K562 (cell line): ENCODE data around the gene GRAMD2A. TPM values are rescaled to one million over a fixed set of nuclear protein-coding genes. Genes with fewer than 3 reads are reported as not detected.

Experiments
- ATAC-seq: fragments of 200-7000 bp; cut with Tn5 transposase; 3 replicates; pipeline ENCODE4 v1.9.1; 2020; ENCODE audit warnings: moderate library complexity
- BruUV-seq: library from RNA; stranded (reverse); fragments of 400-500 nt; replicated peaks from 2 replicates; lab custom pipeline; 2021; lab: Mats Ljungman, UMichigan
- CTCF ChIA-PET: fragments of 300-600 bp; formaldehyde crosslinking; extraction: SDS; loops from one replicate; lab custom pipeline; 2021; ENCODE audit warnings: low intra/inter-chr PET ratio; lab: Yijun Ruan, JAX
- POLR2A ChIA-PET: fragments of 300-600, 350-650 bp; sonication (Branson Sonifier 250); formaldehyde crosslinking; extraction: SDS; loops from one replicate; lab custom pipeline; 2021; ENCODE audit warnings: antibody characterized with exemption, inconsistent platforms; lab: Yijun Ruan, JAX
- DNase-seq, 4 experiments: peaks; one replicate each; pipeline versions ENCODE4 v3.0.0 to v3.0.0-alpha.2; 2011 to 2018; ENCODE audit warnings: low spot score in 3 of 4, mixed read lengths in 3 of 4; ENCODE audit errors: extremely low read depth in 1 of 4
- FAIRE-seq: peaks from 2 replicates; lab custom pipeline; 2011; peaks lifted over from hg19 to GRCh38; lab: Jason Lieb, UNC
- H2AFZ ChIP-seq: 2 replicates; pipeline ENCODE4 v1.6.0; 2011; ENCODE audit warnings: low read depth, low read length, control low read depth, inconsistent platforms
- H3K27ac ChIP-seq: fragments of 200-600 bp; 3 replicates; pipeline ENCODE4 v1.8.0; 2011; ENCODE audit warnings: low read depth, mild to moderate bottlenecking, control low read depth, inconsistent platforms, low read length, moderate library complexity, mixed read lengths; ENCODE audit errors: extremely low read depth
- H3K27me3 ChIP-seq, 2 experiments: fragments of 300-600 bp in 1 of 2; 2 replicates in 1 of 2; 3 replicates in 1 of 2; pipeline versions ENCODE4 v1.6.0 to v1.8.0; 2011; ENCODE audit warnings: inconsistent platforms in 2 of 2, low read length in 2 of 2, mild to moderate bottlenecking in 1 of 2, mixed read lengths in 1 of 2, moderate library complexity in 1 of 2; ENCODE audit not compliant: control insufficient read depth in 2 of 2, insufficient read depth in 2 of 2
- H3K36me3 ChIP-seq: fragments of 300-600 bp; 3 replicates; pipeline ENCODE4 v1.8.0; 2011; ENCODE audit warnings: mild to moderate bottlenecking, low read length, inconsistent platforms; ENCODE audit not compliant: control insufficient read depth, insufficient read depth
- H3K4me1 ChIP-seq, 2 experiments: fragments of 200-600 bp in 1 of 2; replicated peaks in 1 of 2; 2 replicates in 1 of 2; 3 replicates in 1 of 2; pipeline versions ENCODE4 v1.5.1 to v1.8.0; 2011; ENCODE audit warnings: inconsistent platforms in 2 of 2, low read length in 2 of 2, mild to moderate bottlenecking in 1 of 2, mixed read lengths in 1 of 2, moderate library complexity in 1 of 2; ENCODE audit not compliant: control insufficient read depth in 2 of 2, insufficient read depth in 2 of 2
- H3K4me2 ChIP-seq: 2 replicates; pipeline ENCODE4 v1.6.1; 2011; ENCODE audit warnings: low read length, control low read depth, inconsistent platforms, mixed read lengths; ENCODE audit not compliant: insufficient read depth
- H3K4me3 ChIP-seq: fragments of 200-600 bp; sonication (generic), shearing (Covaris generic); 2 replicates; pipeline ENCODE4 v1.5.1; 2016; ENCODE audit warnings: control low read depth, inconsistent platforms
- H3K79me2 ChIP-seq: fragments of 200-600 bp; 3 replicates; pipeline ENCODE4 v1.8.0; 2011; ENCODE audit warnings: low read length, inconsistent platforms; ENCODE audit not compliant: control insufficient read depth, insufficient read depth
- H3K9ac ChIP-seq, 2 experiments: 2 replicates each; pipeline versions ENCODE4 v1.6.0 to v1.6.1; 2011; ENCODE audit warnings: low read depth in 2 of 2, low read length in 2 of 2, control low read depth in 1 of 2, inconsistent platforms in 1 of 2, mild to moderate bottlenecking in 1 of 2, mixed read lengths in 1 of 2; ENCODE audit not compliant: insufficient read depth in 1 of 2
- H3K9me1 ChIP-seq: one replicate; pipeline ENCODE4 v1.6.0; 2011; ENCODE audit warnings: inconsistent platforms, mild to moderate bottlenecking, low read length, moderate library complexity; ENCODE audit not compliant: control insufficient read depth, insufficient read depth
- H3K9me3 ChIP-seq: replicated peaks from 2 replicates; pipeline ENCODE4 v1.5.1; 2011; ENCODE audit warnings: low read depth, low read length, inconsistent platforms; ENCODE audit not compliant: control insufficient read depth, insufficient read depth
- H4K20me1 ChIP-seq: replicated peaks from 2 replicates; pipeline ENCODE4 v1.6.1; 2011; ENCODE audit warnings: low read length, inconsistent platforms, mixed read lengths; ENCODE audit not compliant: control insufficient read depth, insufficient read depth
- BRCA1 ChIP-seq, 2 experiments: fragments of 450-650 bp in 1 of 2; sonication (generic) in 1 of 2; formaldehyde crosslinking in 1 of 2; IDR thresholded peaks; 2 replicates each; pipeline versions ENCODE4 v1.5.0 to v1.6.1; 2017 to 2020; ENCODE audit warnings: mild to moderate bottlenecking in 1 of 2, missing genetic modification reagents in 1 of 2
- DEAF1 ChIP-seq: fragments of 450-650 bp; formaldehyde crosslinking; IDR thresholded peaks from 2 replicates; pipeline ENCODE4 v1.4.0; 2020; ENCODE audit warnings: mild to moderate bottlenecking, moderate library complexity
- ESRRB ChIP-seq: fragments of 250-450 bp; sonication (Bioruptor Pico); IDR thresholded peaks from 2 replicates; pipeline ENCODE4 v1.5.0; 2020; ENCODE audit warnings: mild to moderate bottlenecking, moderate library complexity, borderline replicate concordance
- FUS ChIP-seq: fragments of 200-400 bp; formaldehyde crosslinking; optimal IDR thresholded peaks from 2 replicates; pipeline ENCODE3; 2017; ENCODE audit warnings: low read depth, low read length
- HLTF ChIP-seq: fragments of 450-650 bp; IDR thresholded peaks from 2 replicates; pipeline ENCODE4 v1.6.1; 2016
- HMGXB4 ChIP-seq: sonication (generic); formaldehyde crosslinking; IDR thresholded peaks from 2 replicates; pipeline ENCODE4 v1.8.1; 2023; ENCODE audit warnings: mild to moderate bottlenecking, missing genetic modification reagents
- MCM3 ChIP-seq: fragments of 450-650 bp; IDR thresholded peaks from 2 replicates; pipeline ENCODE4 v1.6.1; 2016
- MCM7 ChIP-seq, 2 experiments: fragments of 450-650 bp; IDR thresholded peaks; 2 replicates each; pipeline ENCODE4 v1.6.1; 2016 to 2018
- POLR2AphosphoS5 ChIP-seq: IDR thresholded peaks from 2 replicates; pipeline ENCODE4 v1.6.1; 2011; ENCODE audit warnings: mild to moderate bottlenecking, low read depth, low read length, moderate library complexity; ENCODE audit not compliant: control insufficient read depth, insufficient read depth
- SREBF1 ChIP-seq: fragments of 150-350 bp; IDR thresholded peaks from 2 replicates; pipeline ENCODE4 v1.6.1; 2014; ENCODE audit warnings: antibody characterized with exemption, low read depth, low read length, borderline replicate concordance
- ZHX1 ChIP-seq: fragments of 150-350 bp; conservative IDR thresholded peaks from 2 replicates; pipeline ENCODE4 v1.6.1; 2014; ENCODE audit warnings: low read length
- ZNF224 ChIP-seq: sonication (generic); formaldehyde crosslinking; IDR thresholded peaks from 2 replicates; pipeline ENCODE4 v1.8.0; 2022; ENCODE audit warnings: mild to moderate bottlenecking, missing genetic modification reagents
- ZNF780A ChIP-seq: fragments of 250-450 bp; sonication (Bioruptor Pico); IDR thresholded peaks from 2 replicates; pipeline ENCODE4 v1.5.0; 2021; ENCODE audit warnings: mild to moderate bottlenecking
- ZSCAN29 ChIP-seq: fragments of 450-650 bp; IDR thresholded peaks from 2 replicates; pipeline ENCODE4 v1.6.1; 2017
- WGBS: fragments of 100-300 bp; shearing (Covaris generic); methylation state at CpG from one replicate; pipeline ENCODE4 v1.1.6; 2016; ENCODE audit warnings: low coverage, mixed read lengths; ENCODE audit not compliant: insufficient coverage; ENCODE audit errors: missing lambda C conversion rate; 5-methylcytosine and 5-hydroxymethylcytosine counted together
- in situ Hi-C: fragments of 300-500 bp; cut with MboI; formaldehyde crosslinking; loops from 4 replicates; pipeline ENCODE4 v1.15.0; 2018; ENCODE audit warnings: inconsistent platforms, mixed read lengths
- intact Hi-C: fragments of 100-400 bp; cut with micrococcal nuclease; formaldehyde crosslinking; loops from 2 replicates; pipeline ENCODE4 v1.14.2; 2022
- polyA plus RNA-seq, 8 experiments: library from polyadenylated mRNA; depleted of rRNA in 4 of 8; stranded (reverse) in 5 of 8; unstranded in 3 of 8; fragments of >200 nt; fragmentation: Nextera tagmentation in 2 of 8; fragmentation: Illumina TruSeq in 1 of 8; extraction: Ambion mirVana in 2 of 8; extraction: Trizol in 1 of 8; gene quantifications; 2 replicates each; pipeline versions ENCODE4 v1.2.1 to v1.2.3, GENCODE V29; 2011 to 2014; ENCODE audit warnings: inconsistent platforms in 1 of 8, missing spikeins in 1 of 8
- total RNA-seq, 7 experiments: library from RNA; depleted of rRNA in 6 of 7; stranded (reverse); fragments of >200 nt in 6 of 7; fragmentation: Illumina TruSeq in 2 of 7; extraction: Trizol in 2 of 7; gene quantifications; 2 replicates each; pipeline versions ENCODE4 v1.2.1 to v1.2.3, GENCODE V29; 2011 to 2021; ENCODE audit warnings: low replicate concordance in 1 of 7

The GRAMD2A gene
- total and polyA plus RNA-seq, 9 of the 15 experiments (the other 6 are each of a cell fraction or from before 2014, with no cell fraction given), result 0.08 to 0.22 TPM; not detected in 7

- Histone ChIP-seq H3K4me1 (peaks cover 0 to 2% of the 10 kb centered on the region in 2 experiments; a peak in 1 of 5 replicates), H2AFZ (no peak overlapping the region), H3K9me1 (no peaks in the 10 kb centered on the region), H3K79me2 (no peaks in the 10 kb centered on the region), H3K4me3 (no peak overlapping the region), H3K4me2 (no peak overlapping the region), H3K27ac (no peak overlapping the region), H3K27me3 (peaks cover 14 to 20% of the 10 kb centered on the region in 2 experiments; a peak in 4 of 5 replicates), H4K20me1 (no peaks in the 10 kb centered on the region), H3K36me3 (no peaks in the 10 kb centered on the region), H3K9ac (no peak overlapping the region), H3K9me3 (no peaks in the 10 kb centered on the region)
- intact Hi-C loops (no loop called here), in situ Hi-C loops (no loop called here)
- DNase-seq (no peak), FAIRE-seq (no peak), ATAC-seq (no peak)
- POLR2A ChIA-PET, result no interaction called here
- WGBS, result 0% methylated on average over 2 of the region's 2 CpGs
- CTCF ChIA-PET, result no interaction called here
- BruUV-seq, result no TSS peak
- TF ChIP-seq ZNF224 (CRISPR knock-in tag) (no peak), MCM7 (IDR thresholded peaks at IDR 0.05) (no peak), POLR2AphosphoS5 (no peak), MCM3 (no peak), ZNF780A (CRISPR knock-in tag) (no peak), ESRRB (CRISPR knock-in tag) (no peak), ZHX1 (no peak), HLTF (no peak), FUS (no peak), ZSCAN29 (no peak), HMGXB4 (CRISPR knock-in tag) (no peak), DEAF1 (CRISPR knock-in tag) (no peak), BRCA1 (IDR thresholded peaks at IDR 0.05) (no peak), BRCA1 (CRISPR knock-in tag; IDR thresholded peaks at IDR 0.05) (no peak), SREBF1 (no peak)
- TF ChIP-seq, all 486 proteins: peak for 0
Measured at GRCh38 chr15:72189250-72189902, 8.2 kb downstream of the GRAMD2A start.
